Transverse colon (tissue), 4 donors: ENCODE data around the gene ZRANB3. TPM values are rescaled to one million over a fixed set of nuclear protein-coding genes. Genes with fewer than 3 reads are reported as not detected.
"Not testable (repeated sequence)": the region's sequence is repeated elsewhere in the genome, so short reads cannot be mapped to it uniquely, and the experiment has no call there.

Source experiments
- DNase-seq: peaks from one replicate; pipeline ENCODE4 v3.0.0-alpha.2; 2019
- H3K27ac ChIP-seq, 4 donors: fragments of 200-600 bp; sonication (generic); 2 replicates each; pipeline ENCODE4 v1.5.1; 2016 to 2018; ENCODE audit warnings: inconsistent platforms in 4 of 4
- H3K27me3 ChIP-seq: fragments of 200-600 bp; sonication (generic); 2 replicates; pipeline ENCODE4 v1.5.1; 2017; ENCODE audit warnings: inconsistent platforms
- H3K36me3 ChIP-seq, 4 donors: fragments of 200-600 bp; sonication (generic); 2 replicates each; pipeline ENCODE4 v1.5.1; 2017 to 2019; ENCODE audit warnings: inconsistent platforms in 4 of 4
- H3K4me1 ChIP-seq, 4 donors: fragments of 200-600 bp; sonication (generic); 2 replicates each; pipeline ENCODE4 v1.5.1; 2017 to 2020; ENCODE audit warnings: inconsistent platforms in 4 of 4
- H3K4me3 ChIP-seq, 4 donors: fragments of 200-600 bp; sonication (generic); 1 replicate in 1 of 4; 2 replicates in 3 of 4; pipeline versions ENCODE4 v1.5.1 to v1.6.1; 2017 to 2019; ENCODE audit warnings: inconsistent platforms in 4 of 4
- H3K9me3 ChIP-seq, 2 donors: fragments of 200-600 bp; sonication (generic); 2 replicates each; pipeline ENCODE4 v1.5.1; 2017 to 2019; ENCODE audit warnings: inconsistent platforms in 2 of 2
- CTCF ChIP-seq, 5 experiments: fragments of 200-600 bp in 3 of 5; fragments of 450-650 bp in 2 of 5; sonication (generic) in 3 of 5; IDR thresholded peaks; 1 replicate in 2 of 5; 2 replicates in 3 of 5; pipeline ENCODE4 v1.5.1; 2016 to 2017; ENCODE audit warnings: antibody characterized with exemption in 5 of 5, inconsistent platforms in 3 of 5, mild to moderate bottlenecking in 2 of 5, moderate library complexity in 1 of 5
- EP300 ChIP-seq: sonication (generic); formaldehyde crosslinking; IDR thresholded peaks from one replicate; pipeline ENCODE4 v1.6.1; 2017; ENCODE audit warnings: antibody characterized with exemption, low read depth
- POLR2A ChIP-seq: fragments of 450-650 bp; IDR thresholded peaks from one replicate; pipeline ENCODE4 v1.6.1; 2016; ENCODE audit warnings: antibody characterized with exemption, mild to moderate bottlenecking, moderate library complexity
- POLR2AphosphoS5 ChIP-seq, 3 donors: sonication (generic); formaldehyde crosslinking; IDR thresholded peaks; one replicate each; pipeline ENCODE4 v1.6.1; 2016; ENCODE audit warnings: antibody characterized with exemption in 3 of 3
- WGBS, 2 donors: methylation state at CpG; one replicate each; pipeline ENCODE4 v1.1.5; 2018; ENCODE audit warnings: low coverage in 1 of 2; 5-methylcytosine and 5-hydroxymethylcytosine counted together
- in situ Hi-C, 4 donors: fragments of 200-750 bp; cut with MboI; loops; one replicate each; pipeline versions ENCODE4 v1.15.0 to v1.15.1; 2017; ENCODE audit warnings: low sequenced_read_pairs in 3 of 4, low pct_ligation_motif_present in 1 of 4, low pct_unique_long_range_greater_than_20kb in 1 of 4
- intact Hi-C: fragments of 100-400 bp; cut with DNase I; formaldehyde crosslinking; loops from one replicate; pipeline ENCODE4 v1.15.1; 2023; ENCODE audit warnings: low total_unique reads
- total RNA-seq, 4 donors: library from RNA; depleted of rRNA; stranded (reverse); fragments of >200 nt; gene quantifications; one replicate each; pipeline ENCODE4 v1.1.0, GENCODE V29; 2016

Gene ZRANB3
- total RNA-seq, 4 donors from 2014 or later: 0.37 to 3.0 (median 1.6) TPM

GRCh38 chr2:135510577-135510976 lies 20.4 kb downstream of the ZRANB3 start:
- Histone ChIP-seq H3K4me3 (no peak overlapping the region), H3K27me3 (no peaks in the 10 kb centered on the region), H3K9me3 (peaks cover 6 to 12% of the 10 kb centered on the region in 2 donors), H3K4me1 (no peaks in the 10 kb centered on the region), H3K27ac (no peak overlapping the region), H3K36me3 (no peaks in the 10 kb centered on the region)
- intact Hi-C loops: no loop called here
- WGBS, 2 donors: 90 to 100% methylated on average over 1 to 5 of the region's 5 CpGs
- no peak for TF ChIP-seq POLR2AphosphoS5 (IDR thresholded peaks at IDR 0.05)
- TF ChIP-seq CTCF (IDR thresholded peaks at IDR 0.05): no peak
- TF ChIP-seq EP300: no peak
- no peak for TF ChIP-seq POLR2A
- in situ Hi-C loops: no loop called here
- no peak for DNase-seq

- 92 to 100% methylated on average over 1 of the region's 1 CpG for WGBS, 2 donors
Observed at GRCh38 chr2:135504811-135505210, 26.2 kb downstream of the ZRANB3 start.

GRCh38 chr2:135498588-135498987 lies 32.4 kb downstream of the ZRANB3 start:
- H3K27me3 ChIP-seq, H3K36me3 ChIP-seq, H3K4me1 ChIP-seq, intact Hi-C loops, DNase-seq, H3K27ac ChIP-seq, H3K4me3 ChIP-seq: not testable (repeated sequence)
- WGBS, 2 donors: 98% methylated on average over 4 to 7 of the region's 7 CpGs
- peaks cover 9 to 19% of the 10 kb centered on the region in 2 donors for H3K9me3 ChIP-seq
- in situ Hi-C loops: loop anchor here in 1 of 4 donors (25.0 kb wide), 1 partner anchor 89 kb away; no protein-coding TSS in a partner anchor

More at GRCh38 chr2:135504811-135505210, 26.2 kb downstream of the ZRANB3 start:
- peaks cover 0 to 1% of the 10 kb centered on the region in 2 donors for H3K9me3 ChIP-seq
- in situ Hi-C loops (no loop called here), intact Hi-C loops (no loop called here)
- no peaks in the 10 kb centered on the region for H3K4me1 ChIP-seq
- no peaks in the 10 kb centered on the region for H3K27me3 ChIP-seq
- H3K27ac ChIP-seq: no peak overlapping the region
- no peaks in the 10 kb centered on the region for H3K36me3 ChIP-seq
- no peak for TF ChIP-seq EP300
- no peak for TF ChIP-seq CTCF (IDR thresholded peaks at IDR 0.05)
- TF ChIP-seq POLR2AphosphoS5 (IDR thresholded peaks at IDR 0.05): no peak
- no peak for TF ChIP-seq POLR2A
- no peak for DNase-seq
- H3K4me3 ChIP-seq: no peak overlapping the region

GRCh38 chr2:135494917-135495316 lies 36.1 kb downstream of the ZRANB3 start:
- peaks cover 9 to 19% of the 10 kb centered on the region in 2 donors for H3K9me3 ChIP-seq
- 96 to 100% methylated on average over 1 to 2 of the region's 2 CpGs for WGBS, 2 donors
- no peak overlapping the region for H3K4me3 ChIP-seq
- no peak for TF ChIP-seq EP300
- TF ChIP-seq POLR2AphosphoS5 (IDR thresholded peaks at IDR 0.05): no peak
- TF ChIP-seq POLR2A: no peak
- no peak for TF ChIP-seq CTCF (IDR thresholded peaks at IDR 0.05)
- intact Hi-C loops (no loop called here), in situ Hi-C loops (loop anchor here in 1 of 4 donors (25.0 kb wide), 1 partner anchor 92 kb away; no protein-coding TSS in a partner anchor)
- H3K36me3 ChIP-seq: peaks cover 0 to 10% (median 4%) of the 10 kb centered on the region in 4 donors
- no peak overlapping the region for H3K27ac ChIP-seq
- H3K27me3 ChIP-seq: no peaks in the 10 kb centered on the region
- no peak for DNase-seq
- H3K4me1 ChIP-seq: no peaks in the 10 kb centered on the region

GRCh38 chr2:135494503-135494902 lies 36.5 kb downstream of the ZRANB3 start:
- in situ Hi-C loops (loop anchor here in 1 of 4 donors (25.0 kb wide), 1 partner anchor 93 kb away; no protein-coding TSS in a partner anchor), intact Hi-C loops (no loop called here)
- no peak for DNase-seq
- no peak overlapping the region for H3K4me3 ChIP-seq
- H3K4me1 ChIP-seq: no peaks in the 10 kb centered on the region
- H3K9me3 ChIP-seq: peaks cover 9 to 15% of the 10 kb centered on the region in 2 donors
- H3K27me3 ChIP-seq: no peaks in the 10 kb centered on the region
- WGBS, 2 donors: 83 to 100% methylated on average over 1 of the region's 1 CpG
- TF ChIP-seq POLR2A: no peak
- TF ChIP-seq CTCF (IDR thresholded peaks at IDR 0.05): no peak
- TF ChIP-seq POLR2AphosphoS5 (IDR thresholded peaks at IDR 0.05): no peak
- H3K27ac ChIP-seq: no peak overlapping the region
- peaks cover 0 to 10% (median 4%) of the 10 kb centered on the region in 4 donors for H3K36me3 ChIP-seq
